Measurements from ENCODE around the gene METTL13. TPM values are rescaled to one million over a fixed set of nuclear protein-coding genes. Genes with fewer than 3 reads are reported as not detected.

The METTL13 gene
- total and polyA plus RNA-seq, 2 experiments from 2014 or later: 18.8 to 22.0 TPM

DNA sequence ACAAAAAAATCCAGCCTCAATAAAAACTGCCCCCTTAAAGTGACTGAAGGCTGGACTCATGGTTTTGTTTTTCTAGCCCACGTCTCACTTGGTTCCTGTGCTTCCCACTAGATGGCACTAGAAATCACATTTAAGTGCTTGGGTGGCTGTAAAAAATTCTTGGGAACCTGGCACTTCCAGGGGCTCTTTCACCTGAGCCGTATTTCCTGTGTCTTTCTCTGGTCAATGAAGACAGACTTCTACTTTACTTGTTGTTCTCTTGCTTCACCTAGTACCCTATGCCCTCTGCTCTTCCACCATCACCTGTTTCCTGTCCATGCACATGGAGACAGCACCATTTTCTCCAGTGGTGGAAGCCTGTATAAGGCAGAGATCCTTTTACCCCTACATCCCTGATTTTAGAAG lies 20.0 kb downstream of the METTL13 start:
- peaks cover 15% of the 10 kb centered on the region for H3K4me1 ChIP-seq (ENCODE audit: insufficient read depth)
- no peak overlapping the region for H2AFZ ChIP-seq
- H3F3A ChIP-seq (ENCODE audit: insufficient read depth): peaks cover 16% of the 10 kb centered on the region; the same call in 1 of the 2 replicates
- in situ Hi-C loops (cut with MboI): loop anchor here (25.0 kb wide), 1 partner anchor 611 kb away; the partner anchor contains the start of gene C1orf105
- no peaks in the 10 kb centered on the region; the same call in 1 of the 2 replicates for H3K36me3 ChIP-seq (ENCODE audit: low read depth)
- no peak overlapping the region for H3K27ac ChIP-seq
- TF ChIP-seq EZH2 (IDR thresholded peaks at IDR 0.05; ENCODE audit: insufficient read depth, poor library complexity, severe bottlenecking): no peak
- no peak for TF ChIP-seq EZH2phosphoT487 (IDR thresholded peaks at IDR 0.05; ENCODE audit: insufficient read depth, low read depth)
- no peak overlapping the region for H3K9ac ChIP-seq
- WGBS, 2 experiments (ENCODE audit: low coverage in 1 of 2, low lambda C conversion rate in 2 of 2, missing lambda C conversion rate in 2 of 2): 0 to 4% methylated on average over 2 of the region's 2 CpGs
- DNase-seq: peak; percentile 67
- no peaks in the 10 kb centered on the region for H3K9me2 ChIP-seq (ENCODE audit: insufficient read depth)
- 0 out of 2 replicates have a peak, but pooled peaks cover under 1% of the 10 kb centered on the region for H3K79me2 ChIP-seq (ENCODE audit: insufficient read depth)
- H3K4me3 ChIP-seq: no peak overlapping the region
- H3K27me3 ChIP-seq (replicated peaks; ENCODE audit: insufficient read depth): no peaks in the 10 kb centered on the region
- no peaks in the 10 kb centered on the region for H4K20me1 ChIP-seq (ENCODE audit: insufficient read depth)
- H3K4me2 ChIP-seq (ENCODE audit: unreplicated experiment): no peak overlapping the region
- H3K9me3 ChIP-seq (ENCODE audit: low read depth): no peaks in the 10 kb centered on the region

DNA sequence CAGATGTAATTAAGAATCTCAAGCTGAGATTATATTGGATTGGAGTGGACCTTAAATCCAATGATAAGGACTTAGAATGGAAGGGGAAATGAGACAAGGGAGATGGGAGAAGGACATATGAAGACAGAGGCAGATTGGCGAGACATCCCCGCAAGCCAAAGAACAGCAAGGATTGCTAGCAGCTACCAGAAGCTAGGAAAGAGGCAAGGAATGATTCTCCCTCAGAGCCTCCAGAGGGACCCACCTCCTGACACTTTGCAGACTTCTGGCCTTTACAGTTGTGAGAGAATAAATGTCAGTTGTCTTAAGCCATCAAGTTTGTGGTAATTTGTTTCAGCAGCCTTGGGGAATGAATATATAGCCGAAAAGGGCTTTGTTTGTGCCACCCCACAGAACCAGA lies 20.7 kb downstream of the METTL13 start:
- Histone ChIP-seq H3K9me3 (ENCODE audit: low read depth) (no peaks in the 10 kb centered on the region), H2AFZ (no peak overlapping the region), H3K9ac (no peak overlapping the region), H3K4me3 (no peak overlapping the region), H3K79me2 (ENCODE audit: insufficient read depth) (no peaks in the 10 kb centered on the region), H3K4me2 (ENCODE audit: unreplicated experiment) (no peak overlapping the region), H3K4me1 (ENCODE audit: insufficient read depth) (peaks cover 15% of the 10 kb centered on the region), H3F3A (ENCODE audit: insufficient read depth) (peaks cover 16% of the 10 kb centered on the region; the same call in 1 of the 2 replicates), H4K20me1 (ENCODE audit: insufficient read depth) (no peaks in the 10 kb centered on the region), H3K36me3 (ENCODE audit: low read depth) (no peaks in the 10 kb centered on the region; the same call in 1 of the 2 replicates), H3K27me3 (replicated peaks; ENCODE audit: insufficient read depth) (no peaks in the 10 kb centered on the region), H3K27ac (no peak overlapping the region), H3K9me2 (ENCODE audit: insufficient read depth) (no peaks in the 10 kb centered on the region)
- in situ Hi-C loops (cut with MboI): loop anchor here (25.0 kb wide), 1 partner anchor 610 kb away; the partner anchor contains the start of gene C1orf105
- TF ChIP-seq EZH2 (IDR thresholded peaks at IDR 0.05; ENCODE audit: insufficient read depth, poor library complexity, severe bottlenecking) (no peak), EZH2phosphoT487 (IDR thresholded peaks at IDR 0.05; ENCODE audit: insufficient read depth, low read depth) (no peak)
- DNase-seq: no peak
- WGBS, 2 experiments (ENCODE audit: low coverage in 1 of 2, low lambda C conversion rate in 2 of 2, missing lambda C conversion rate in 2 of 2): 92 to 99% methylated on average over 3 of the region's 3 CpGs

DNA sequence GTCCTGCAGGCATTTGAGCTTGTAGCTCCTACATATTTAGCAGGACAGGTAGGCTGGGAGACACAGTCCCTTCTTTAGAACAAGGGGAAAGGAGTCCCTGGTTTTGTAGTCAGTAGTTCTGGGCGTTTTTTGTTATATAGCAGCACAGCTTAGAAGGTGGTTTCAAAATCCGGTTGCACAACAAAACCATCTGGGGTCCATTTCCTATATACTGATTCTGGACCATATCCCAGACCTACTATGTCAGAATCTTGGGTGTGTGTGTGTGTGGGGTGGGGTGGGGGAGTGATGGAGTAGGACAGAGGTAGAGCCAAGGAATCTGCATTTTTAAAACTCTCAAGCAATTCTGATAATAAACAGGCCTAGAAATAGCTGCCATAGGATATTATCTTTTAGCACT lies 21.6 kb downstream of the METTL13 start:
- no peaks in the 10 kb centered on the region for H3K9me3 ChIP-seq (ENCODE audit: low read depth)
- DNase-seq: peak; percentile 85
- no peaks in the 10 kb centered on the region for H4K20me1 ChIP-seq (ENCODE audit: insufficient read depth)
- H3K9ac ChIP-seq: no peak overlapping the region
- peaks cover 16% of the 10 kb centered on the region; the same call in 1 of the 2 replicates for H3F3A ChIP-seq (ENCODE audit: insufficient read depth)
- no peak overlapping the region for H3K4me3 ChIP-seq
- WGBS, 2 experiments (ENCODE audit: low coverage in 1 of 2, low lambda C conversion rate in 2 of 2, missing lambda C conversion rate in 2 of 2): 2 to 5% methylated on average over 2 of the region's 2 CpGs
- H3K4me1 ChIP-seq (ENCODE audit: insufficient read depth): peaks cover 15% of the 10 kb centered on the region
- H3K27ac ChIP-seq: peak overlapping the region; percentile 38; the same call in 1 of the 2 replicates
- H3K9me2 ChIP-seq (ENCODE audit: insufficient read depth): no peaks in the 10 kb centered on the region
- TF ChIP-seq EZH2 (IDR thresholded peaks at IDR 0.05; ENCODE audit: insufficient read depth, poor library complexity, severe bottlenecking): no peak
- TF ChIP-seq EZH2phosphoT487 (IDR thresholded peaks at IDR 0.05; ENCODE audit: insufficient read depth, low read depth): no peak
- H3K4me2 ChIP-seq (ENCODE audit: unreplicated experiment): peak overlapping the region; percentile 5
- in situ Hi-C loops (cut with MboI): loop anchor here (25.0 kb wide), 1 partner anchor 609 kb away; the partner anchor contains the start of gene C1orf105
- no peaks in the 10 kb centered on the region for H3K79me2 ChIP-seq (ENCODE audit: insufficient read depth)
- H3K36me3 ChIP-seq (ENCODE audit: low read depth): no peaks in the 10 kb centered on the region
- no peaks in the 10 kb centered on the region for H3K27me3 ChIP-seq (replicated peaks; ENCODE audit: insufficient read depth)
- peak overlapping the region; percentile 36; the same call in 1 of the 2 replicates for H2AFZ ChIP-seq

DNA sequence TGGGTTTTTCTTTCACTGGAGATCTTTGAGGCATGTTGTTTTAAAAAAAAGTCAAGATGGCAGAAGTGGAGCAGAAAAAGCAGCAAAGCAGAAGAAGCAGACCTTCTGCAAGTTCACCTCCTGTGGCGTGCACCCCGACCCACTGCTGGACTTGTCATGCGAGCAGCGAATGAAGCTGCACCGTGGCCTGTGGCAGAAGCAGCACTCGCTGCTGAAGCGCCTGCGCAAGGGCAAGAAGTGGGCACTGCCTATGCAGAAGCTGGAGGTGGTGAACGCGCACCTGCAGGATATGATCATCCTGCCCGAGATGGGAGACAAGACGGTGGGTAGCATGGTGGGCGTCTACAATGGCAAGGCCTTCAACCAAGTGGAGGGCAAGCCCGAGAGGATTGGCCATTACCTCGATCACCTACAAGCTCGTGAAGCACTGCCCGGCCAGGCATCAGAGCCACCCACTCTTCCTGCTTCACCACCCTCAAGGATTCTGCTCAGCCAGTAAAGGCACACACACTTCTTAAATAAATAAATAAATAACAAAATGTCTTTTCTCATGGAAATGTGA lies 22.1 kb downstream of the METTL13 start:
- H3K79me2 ChIP-seq (ENCODE audit: insufficient read depth): no peaks in the 10 kb centered on the region
- no peaks in the 10 kb centered on the region for H3K36me3 ChIP-seq (ENCODE audit: low read depth)
- peaks cover 16% of the 10 kb centered on the region; the same call in 1 of the 2 replicates for H3F3A ChIP-seq (ENCODE audit: insufficient read depth)
- peaks cover 15% of the 10 kb centered on the region for H3K4me1 ChIP-seq (ENCODE audit: insufficient read depth)
- H3K9me2 ChIP-seq (ENCODE audit: insufficient read depth): no peaks in the 10 kb centered on the region
- H3K27me3 ChIP-seq (replicated peaks; ENCODE audit: insufficient read depth): no peaks in the 10 kb centered on the region
- no peaks in the 10 kb centered on the region for H4K20me1 ChIP-seq (ENCODE audit: insufficient read depth)
- H3K9ac ChIP-seq: no peak overlapping the region
- H3K4me2 ChIP-seq (ENCODE audit: unreplicated experiment): no peak overlapping the region
- in situ Hi-C loops (cut with MboI): loop anchor here (25.0 kb wide), 1 partner anchor 609 kb away; the partner anchor contains the start of gene C1orf105
- H3K27ac ChIP-seq: no peak overlapping the region
- TF ChIP-seq EZH2phosphoT487 (IDR thresholded peaks at IDR 0.05; ENCODE audit: insufficient read depth, low read depth) (no peak), EZH2 (IDR thresholded peaks at IDR 0.05; ENCODE audit: insufficient read depth, poor library complexity, severe bottlenecking) (no peak)
- H3K4me3 ChIP-seq: no peak overlapping the region
- no peak for DNase-seq
- no peak overlapping the region for H2AFZ ChIP-seq
- no peaks in the 10 kb centered on the region for H3K9me3 ChIP-seq (ENCODE audit: low read depth)
- 98 to 99% methylated on average over 17 of the region's 17 CpGs for WGBS, 2 experiments (ENCODE audit: low coverage in 1 of 2, low lambda C conversion rate in 2 of 2, missing lambda C conversion rate in 2 of 2)

All from GM23248 (cell line).